HG02678 (cell line): ENCODE data around the gene LGALS7.

Source experiments
- ATAC-seq: cut with Tn5 transposase; IDR thresholded peaks from one replicate; pipeline ENCODE4 v1.9.1; 2021; ENCODE audit warnings: mild to moderate bottlenecking, moderate library complexity; ENCODE audit not compliant: unreplicated experiment

The LGALS7 gene

GRCh38 chr19:38741670-38742069 is 31.6 kb downstream of the LGALS7 start:
- no peak for ATAC-seq

- ATAC-seq = no peak
These were observed 32.4 kb downstream of the LGALS7 start for GRCh38 chr19:38740932-38741331.

- ATAC-seq = no peak
These were observed 33.1 kb downstream of the LGALS7 start for GRCh38 chr19:38740257-38740592.

GRCh38 chr19:38739440-38740256 is 33.7 kb downstream of the LGALS7 start:
- ATAC-seq = no peak

GRCh38 chr19:38737921-38738737 is 35.2 kb downstream of the LGALS7 start:
- ATAC-seq = no peak

GRCh38 chr19:38737281-38737865 is 35.9 kb downstream of the LGALS7 start:
- ATAC-seq = no peak

- no peak for ATAC-seq
These were observed 36.7 kb downstream of the LGALS7 start for GRCh38 chr19:38736413-38737280.

- ATAC-seq = no peak
These were observed 37.3 kb downstream of the LGALS7 start for GRCh38 chr19:38736036-38736412.

- no peak for ATAC-seq
These were observed 38.0 kb downstream of the LGALS7 start for GRCh38 chr19:38735257-38735686.

GRCh38 chr19:38734426-38735256 is 38.7 kb downstream of the LGALS7 start:
- ATAC-seq = no peak

- ATAC-seq = no peak
These were observed 39.2 kb downstream of the LGALS7 start for GRCh38 chr19:38734176-38734425.

GRCh38 chr19:38733493-38734175 is 39.7 kb downstream of the LGALS7 start:
- no peak for ATAC-seq

- no peak for ATAC-seq
These were observed 40.1 kb downstream of the LGALS7 start for GRCh38 chr19:38733241-38733492.

GRCh38 chr19:38731654-38732301 is 41.5 kb downstream of the LGALS7 start:
- no peak for ATAC-seq

- no peak for ATAC-seq
These were observed 42.4 kb downstream of the LGALS7 start for GRCh38 chr19:38730731-38731589.

GRCh38 chr19:38730470-38730730 is 42.9 kb downstream of the LGALS7 start:
- no peak for ATAC-seq

- ATAC-seq = no peak
These were observed 43.5 kb downstream of the LGALS7 start for GRCh38 chr19:38729653-38730469.
